ENCODE data around the gene COL5A2.

COL5A2 gene

GRCh38 chr2:189144700-189145211 lies 34.8 kb downstream of the COL5A2 start:
- DNase-seq, result no peak

GRCh38 chr2:189143925-189144324 lies 35.6 kb downstream of the COL5A2 start:
- DNase-seq, result no peak

GRCh38 chr2:189142893-189143759 lies 36.4 kb downstream of the COL5A2 start:
- peak; percentile 35 for DNase-seq

GRCh38 chr2:189138800-189139199 lies 40.8 kb downstream of the COL5A2 start:
- no peak for DNase-seq

DNA sequence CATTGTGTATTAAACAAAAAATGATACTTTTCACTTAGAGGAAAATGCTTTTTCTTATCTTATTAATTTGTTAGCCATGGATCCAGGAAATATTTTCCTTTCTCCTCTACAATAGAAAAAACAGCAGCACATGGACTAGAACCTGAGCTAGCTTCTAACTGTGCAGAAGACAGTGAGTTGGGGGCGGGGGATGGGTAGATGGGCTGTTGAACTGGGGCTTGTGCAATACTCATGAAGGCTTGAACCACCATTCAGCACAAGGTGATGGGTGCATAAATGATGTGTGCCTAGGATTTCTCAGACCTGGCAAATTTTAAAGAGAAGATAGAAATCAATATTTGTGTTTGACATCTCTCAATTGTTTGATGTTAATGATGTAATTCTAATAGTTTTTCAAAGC lies 42.0 kb downstream of the COL5A2 start:
- no peak for DNase-seq

DNA sequence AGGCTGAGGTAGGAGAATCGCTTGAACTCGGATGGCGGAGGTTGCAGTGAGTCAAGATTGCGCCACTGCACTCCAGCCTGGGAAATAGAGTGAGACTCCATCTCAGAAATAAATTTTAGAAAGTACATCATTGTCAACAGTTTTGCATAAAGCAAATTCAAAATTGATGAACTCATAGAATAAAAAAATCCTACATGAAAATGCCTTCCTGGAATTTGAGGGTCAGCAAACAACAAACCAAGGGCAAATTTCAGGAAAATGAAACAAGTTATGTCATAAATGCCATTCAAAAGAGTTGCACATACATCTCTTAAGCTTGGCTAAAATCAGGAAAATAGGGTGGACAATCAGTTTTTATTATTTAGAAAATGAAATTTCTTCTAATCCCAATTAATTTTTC lies 45.1 kb downstream of the COL5A2 start:
- DNase-seq, result no peak

DNA sequence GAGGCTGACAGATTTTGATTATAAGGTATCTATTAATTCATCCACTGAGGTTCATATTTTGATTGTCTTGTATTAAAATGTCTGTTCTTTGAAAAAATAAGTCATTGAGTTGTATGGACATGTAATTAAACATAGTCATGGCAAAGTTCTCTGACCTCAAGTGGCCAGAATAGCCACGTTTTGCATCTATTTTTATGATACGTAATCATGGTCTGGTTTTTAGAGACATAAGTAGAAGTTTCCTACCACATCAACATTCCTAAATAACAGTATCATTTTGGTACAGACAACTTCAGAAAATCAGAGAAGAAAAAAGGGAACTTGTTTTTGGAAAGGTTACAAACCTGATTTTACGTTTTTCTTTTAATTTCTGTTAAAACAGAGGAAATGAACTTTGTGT lies 47.6 kb downstream of the COL5A2 start:
- no peak for DNase-seq

- DNase-seq, result no peak
Observed at GRCh38 chr2:189129971-189130370, 49.6 kb downstream of the COL5A2 start.

GRCh38 chr2:189128970-189129369 lies 50.6 kb downstream of the COL5A2 start:
- DNase-seq, result no peak

DNA sequence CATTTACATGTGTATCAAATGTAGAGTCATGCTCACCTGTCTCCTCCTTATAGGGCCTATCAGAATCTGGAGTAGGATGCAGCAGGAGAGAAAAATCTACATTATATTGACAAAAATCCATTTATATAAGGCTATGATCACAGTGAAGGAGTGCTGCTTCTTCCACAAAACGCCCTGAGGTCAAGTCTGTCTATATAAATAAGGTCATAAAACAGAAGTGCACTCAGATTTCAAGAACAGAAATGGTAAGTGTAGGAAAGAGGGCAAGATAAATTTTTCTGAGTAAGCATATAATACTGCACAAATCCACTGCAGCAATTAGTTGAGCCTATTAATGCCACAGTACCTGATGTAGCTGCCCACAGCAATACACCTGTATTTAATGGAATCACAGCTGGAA lies 51.8 kb downstream of the COL5A2 start:
- no peak for DNase-seq

GRCh38 chr2:189125195-189125594 lies 54.4 kb downstream of the COL5A2 start:
- DNase-seq, result no peak

DNA sequence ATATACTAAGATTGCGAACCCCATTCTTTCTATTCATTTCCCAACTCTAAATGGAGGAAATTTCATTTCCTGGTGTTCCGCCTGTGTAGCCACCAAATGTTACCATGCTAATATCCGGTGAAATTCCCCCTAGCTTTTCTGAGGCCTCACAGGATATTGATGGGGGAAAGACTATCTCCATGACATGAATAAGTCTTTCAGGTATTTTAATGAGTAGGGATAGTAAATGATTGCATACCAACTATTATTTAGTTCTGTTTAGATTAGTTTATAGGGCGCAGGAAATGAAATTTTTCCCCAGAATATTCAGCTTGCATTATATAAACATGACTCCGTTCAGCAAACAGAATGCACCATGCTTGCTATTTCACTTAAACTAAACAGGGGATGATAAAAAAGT lies 55.4 kb downstream of the COL5A2 start:
- DNase-seq, result no peak

- DNase-seq, result no peak
Observed at GRCh38 chr2:189118386-189118785, 61.2 kb downstream of the COL5A2 start.

DNA sequence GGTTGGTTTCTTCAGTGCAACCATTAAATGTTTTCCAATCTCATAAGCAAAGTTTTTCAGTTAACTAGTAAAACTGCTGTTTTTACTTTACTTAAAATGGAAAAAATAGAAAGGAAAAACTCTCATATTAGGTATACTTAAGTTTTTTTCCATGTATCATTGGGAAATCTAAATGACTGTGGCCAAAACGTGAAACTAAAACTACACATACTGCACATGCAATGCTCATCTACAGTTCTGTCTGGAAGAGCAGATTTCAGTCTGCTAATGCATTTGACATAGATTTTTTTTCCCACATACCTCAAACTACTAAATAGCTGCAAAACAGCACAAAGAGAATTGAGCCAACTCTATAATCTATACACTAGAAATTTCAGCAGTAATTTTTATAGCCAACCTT lies 62.6 kb downstream of the COL5A2 start:
- no peak for DNase-seq

- DNase-seq, result no peak
Observed at GRCh38 chr2:189116087-189116486, 63.5 kb downstream of the COL5A2 start.

DNA sequence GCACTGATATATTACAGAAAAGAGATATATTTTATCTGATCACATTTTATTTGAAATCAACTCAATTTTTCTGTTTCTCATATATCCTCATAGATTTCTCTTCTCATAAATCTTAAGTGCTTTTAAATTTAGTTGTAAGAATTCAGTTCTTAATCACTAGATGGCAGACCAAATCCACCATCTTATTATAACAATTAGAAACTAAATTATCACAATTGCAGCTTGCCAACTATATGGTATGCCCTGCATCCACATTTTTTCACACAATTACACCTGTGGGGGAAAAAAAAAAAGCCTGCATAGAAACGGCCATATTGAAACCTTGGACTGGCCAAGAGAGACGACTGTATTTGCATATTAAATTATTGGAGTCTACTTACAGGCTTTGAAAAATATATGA lies 64.4 kb downstream of the COL5A2 start:
- DNase-seq, result no peak

DNA sequence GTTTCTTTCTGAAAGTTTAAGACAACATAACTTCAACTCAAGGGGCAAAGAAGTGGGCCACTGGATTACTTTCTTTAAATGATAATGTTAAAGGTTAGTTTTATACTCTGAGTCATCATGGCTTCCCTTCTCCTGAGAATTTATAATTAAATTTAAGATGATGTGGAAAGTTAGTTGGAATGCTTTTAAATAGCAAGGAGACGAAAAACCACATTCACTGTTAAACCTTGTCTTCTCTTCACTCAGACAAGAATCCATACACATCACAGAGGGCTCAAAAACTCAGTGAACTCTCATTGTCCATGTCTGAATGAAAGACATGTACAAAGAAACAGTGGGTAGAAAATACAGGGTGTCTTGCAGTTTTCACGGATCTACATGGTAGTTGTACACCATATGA lies 65.6 kb downstream of the COL5A2 start:
- no peak for DNase-seq

DNA sequence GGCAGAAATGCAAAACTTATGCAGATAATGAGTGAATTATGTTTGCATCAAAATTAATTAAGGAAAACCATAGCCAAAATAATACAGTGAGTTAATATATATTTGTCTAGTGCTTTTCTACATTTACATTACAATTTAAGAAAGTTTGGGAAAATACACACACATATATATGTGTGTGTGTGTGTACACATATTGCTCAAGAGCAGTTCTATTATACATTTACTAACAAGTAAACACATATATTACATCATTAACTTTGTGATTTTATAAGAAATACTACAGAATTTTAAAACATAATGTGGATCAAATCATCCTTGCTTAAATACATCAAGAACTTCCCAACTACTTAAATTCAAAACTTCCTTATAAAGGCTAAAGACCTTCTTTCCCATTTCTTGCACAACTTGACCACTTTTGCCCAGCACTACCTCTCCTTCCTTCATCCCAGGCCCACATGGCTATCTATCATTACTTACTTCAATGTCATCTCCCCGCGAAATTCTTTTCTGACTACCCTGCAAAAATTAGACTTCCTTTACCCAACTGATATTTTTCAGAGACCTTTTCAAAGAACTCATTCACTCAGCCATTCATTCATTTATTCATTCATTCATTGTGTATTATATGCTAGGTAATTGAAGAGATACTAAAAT lies 68.4 kb downstream of the COL5A2 start:
- DNase-seq, result no peak

- no peak for DNase-seq
Observed at GRCh38 chr2:189109921-189110397, 69.6 kb downstream of the COL5A2 start.

DNA sequence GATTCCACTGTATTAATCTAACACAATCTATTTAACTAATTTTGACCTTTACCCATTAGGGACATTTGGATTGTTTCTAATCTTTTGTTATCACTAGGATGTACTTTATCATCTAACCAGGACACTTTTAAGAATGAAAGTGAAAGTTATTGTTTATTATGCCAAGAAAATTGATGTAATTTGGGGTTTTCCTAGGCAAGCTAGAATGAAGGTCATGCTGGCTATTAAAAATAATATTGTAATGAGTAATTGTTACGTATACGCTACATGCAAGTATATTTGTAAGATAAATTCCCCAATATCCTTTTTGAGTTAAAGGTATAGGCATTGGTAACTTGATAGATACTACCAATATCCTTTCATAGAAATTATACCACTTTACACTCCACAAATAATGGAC lies 74.6 kb downstream of the COL5A2 start:
- DNase-seq, result no peak

DNA sequence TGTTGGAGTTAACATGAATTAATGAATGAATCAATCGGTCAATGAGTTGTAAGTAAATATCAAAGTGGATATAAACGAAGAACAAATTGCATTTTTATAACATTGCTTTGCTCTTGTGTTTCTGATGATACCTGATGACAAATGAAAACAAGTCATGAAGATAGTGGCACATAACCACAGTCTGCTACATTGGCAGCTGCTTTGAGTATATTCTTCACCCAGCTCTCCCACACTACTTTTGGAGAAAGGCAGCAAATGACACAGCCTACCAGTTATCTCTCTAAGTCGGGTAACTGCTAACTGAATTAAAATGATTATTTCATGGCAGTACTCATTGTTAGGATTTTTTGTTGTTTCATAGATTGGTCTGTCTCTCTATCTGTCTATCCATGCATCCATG lies 76.8 kb downstream of the COL5A2 start:
- no peak for DNase-seq

GRCh38 chr2:189097934-189098333 lies 81.6 kb downstream of the COL5A2 start:
- no peak for DNase-seq

DNA sequence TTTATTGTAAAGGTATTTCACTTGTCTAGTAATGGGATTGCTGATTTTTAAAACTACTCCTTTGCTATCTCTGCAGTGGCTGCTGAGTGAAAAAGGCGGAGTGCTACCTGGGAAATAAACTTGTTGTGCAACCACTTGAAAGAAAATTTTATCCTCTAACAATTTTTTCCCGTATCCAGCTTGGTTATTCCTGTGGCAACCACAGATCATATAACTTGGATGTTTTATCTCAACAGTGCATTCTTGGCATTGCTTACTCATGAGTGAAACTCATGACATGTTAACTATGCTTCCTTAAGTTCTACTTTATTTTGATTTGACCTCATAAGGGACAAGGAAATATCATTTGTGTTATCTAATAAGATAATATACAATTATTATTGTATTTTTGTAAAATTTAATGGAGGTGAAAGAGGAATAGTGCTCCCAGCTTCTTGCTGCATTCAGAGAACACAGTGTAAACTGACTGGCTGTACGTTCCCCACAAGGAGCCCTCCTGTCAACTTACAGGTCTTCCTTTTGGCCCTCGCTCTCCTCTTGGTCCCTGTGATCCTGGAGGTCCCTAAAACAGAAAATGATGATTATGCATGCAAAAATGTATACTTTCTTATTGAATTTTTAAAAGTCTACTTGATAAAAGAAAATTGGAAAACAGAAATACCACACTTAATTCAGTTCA lies 82.7 kb downstream of the COL5A2 start:
- no peak for DNase-seq

DNA sequence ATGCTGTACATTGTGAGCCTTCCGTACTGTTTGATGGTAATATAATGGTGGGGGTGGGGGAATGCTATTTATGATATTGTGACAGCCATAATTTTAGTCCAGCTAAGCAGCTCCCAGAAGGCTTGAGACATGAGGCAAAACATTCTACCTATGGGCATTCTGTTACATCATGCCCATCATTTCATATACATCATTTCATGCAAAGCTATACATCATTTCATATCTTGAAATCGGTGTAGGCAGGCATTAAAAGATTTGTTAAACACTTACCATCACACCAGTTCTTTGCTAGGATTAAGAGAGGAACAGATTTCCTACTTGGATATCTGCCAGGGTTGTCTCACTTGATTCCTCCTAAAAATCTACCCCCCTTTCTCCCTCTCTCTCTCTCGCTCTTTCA lies 84.5 kb downstream of the COL5A2 start:
- DNase-seq, result no peak

Measured in stimulated activated CD8-positive, alpha-beta memory T cell treated with anti-CD3 and anti-CD28 coated beads, Interleukin-4, amount 100 ng/mL, for 48 hours (primary cell).